Tibial nerve (tissue), 4 donors: ENCODE data around the gene LIPC. TPM values are rescaled to one million over a fixed set of nuclear protein-coding genes. Genes with fewer than 3 reads are reported as not detected.

Experiments
- DNase-seq, 2 donors: peaks; one replicate each; pipeline ENCODE4 v3.0.0-alpha.2; 2019; ENCODE audit warnings: low spot score in 2 of 2
- H3K27ac ChIP-seq, 4 donors: fragments of 200-600 bp; sonication (generic) in 3 of 4; one replicate each; pipeline ENCODE4 v1.5.1; 2017 to 2019; ENCODE audit warnings: mild to moderate bottlenecking in 1 of 4
- H3K27me3 ChIP-seq, 2 donors: fragments of 200-600 bp; sonication (generic) in 1 of 2; one replicate each; pipeline versions ENCODE4 v1.5.1 to v1.6.0; 2017 to 2019
- H3K36me3 ChIP-seq, 3 donors: fragments of 200-600 bp; sonication (generic); one replicate each; pipeline ENCODE4 v1.5.1; 2018 to 2019
- H3K4me1 ChIP-seq, 4 donors: fragments of 200-600 bp; sonication (generic) in 3 of 4; one replicate each; pipeline ENCODE4 v1.5.1; 2017 to 2019
- H3K4me3 ChIP-seq, 4 donors: fragments of 200-600 bp; sonication (generic) in 3 of 4; one replicate each; pipeline ENCODE4 v1.5.1; 2017 to 2019; ENCODE audit warnings: mild to moderate bottlenecking in 1 of 4, moderate library complexity in 1 of 4
- H3K9me3 ChIP-seq, 4 donors: fragments of 200-600 bp; sonication (generic) in 3 of 4; one replicate each; pipeline ENCODE4 v1.5.1; 2017 to 2019
- EP300 ChIP-seq, 2 donors: sonication (generic); formaldehyde crosslinking; IDR thresholded peaks; one replicate each; pipeline ENCODE4 v1.6.1; 2017; ENCODE audit warnings: antibody characterized with exemption in 2 of 2, mild to moderate bottlenecking in 1 of 2
- POLR2A ChIP-seq, 2 donors: fragments of 450-650 bp; IDR thresholded peaks; one replicate each; pipeline ENCODE4 v1.6.1; 2017; ENCODE audit warnings: antibody characterized with exemption in 2 of 2, mild to moderate bottlenecking in 2 of 2, moderate library complexity in 2 of 2
- WGBS, 2 donors: methylation state at CpG; one replicate each; pipeline ENCODE4 v1.1.5; 2018; 5-methylcytosine and 5-hydroxymethylcytosine counted together
- total RNA-seq, 4 donors: library from RNA; depleted of rRNA; stranded (reverse); fragments of >200 nt; gene quantifications; one replicate each; pipeline ENCODE4 v1.1.0, GENCODE V29; 2016
- TF ChIP-seq, protein P1 (sequence below), 5 experiments: fragments of 200-600 bp in 3 of 5; fragments of 450-650 bp in 2 of 5; sonication (generic) in 3 of 5; IDR thresholded peaks; one replicate each; pipeline ENCODE4 v1.5.1; 2016 to 2019; ENCODE audit warnings: antibody characterized with exemption in 5 of 5, mild to moderate bottlenecking in 3 of 5, moderate library complexity in 2 of 5

LIPC gene
- total RNA-seq, 4 donors from 2014 or later, result 11.2 to 18.4 (median 14.7) TPM

DNA sequence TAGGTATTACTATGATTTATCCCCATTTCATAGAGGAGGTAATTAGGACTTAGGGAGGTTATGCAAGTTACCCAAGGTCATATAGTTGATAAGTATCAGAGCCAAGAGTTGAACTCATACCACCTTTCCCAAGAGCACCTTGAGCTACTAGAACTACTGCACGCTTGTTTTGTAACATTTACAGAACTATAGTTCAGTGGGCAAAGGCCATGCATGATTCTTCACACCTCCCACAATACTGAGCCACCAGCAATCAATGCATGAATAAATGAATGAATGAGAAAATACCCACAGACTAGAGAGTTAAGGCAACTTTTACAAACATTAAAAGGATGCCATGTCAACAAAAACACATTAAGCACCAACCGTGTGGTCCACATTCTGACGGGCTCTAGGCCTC is 46.8 kb downstream of the LIPC start:
- H3K36me3 ChIP-seq, result no peaks in the 10 kb centered on the region
- H3K27me3 ChIP-seq, result no peaks in the 10 kb centered on the region
- TF ChIP-seq, protein P1, sequence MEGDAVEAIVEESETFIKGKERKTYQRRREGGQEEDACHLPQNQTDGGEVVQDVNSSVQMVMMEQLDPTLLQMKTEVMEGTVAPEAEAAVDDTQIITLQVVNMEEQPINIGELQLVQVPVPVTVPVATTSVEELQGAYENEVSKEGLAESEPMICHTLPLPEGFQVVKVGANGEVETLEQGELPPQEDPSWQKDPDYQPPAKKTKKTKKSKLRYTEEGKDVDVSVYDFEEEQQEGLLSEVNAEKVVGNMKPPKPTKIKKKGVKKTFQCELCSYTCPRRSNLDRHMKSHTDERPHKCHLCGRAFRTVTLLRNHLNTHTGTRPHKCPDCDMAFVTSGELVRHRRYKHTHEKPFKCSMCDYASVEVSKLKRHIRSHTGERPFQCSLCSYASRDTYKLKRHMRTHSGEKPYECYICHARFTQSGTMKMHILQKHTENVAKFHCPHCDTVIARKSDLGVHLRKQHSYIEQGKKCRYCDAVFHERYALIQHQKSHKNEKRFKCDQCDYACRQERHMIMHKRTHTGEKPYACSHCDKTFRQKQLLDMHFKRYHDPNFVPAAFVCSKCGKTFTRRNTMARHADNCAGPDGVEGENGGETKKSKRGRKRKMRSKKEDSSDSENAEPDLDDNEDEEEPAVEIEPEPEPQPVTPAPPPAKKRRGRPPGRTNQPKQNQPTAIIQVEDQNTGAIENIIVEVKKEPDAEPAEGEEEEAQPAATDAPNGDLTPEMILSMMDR (IDR thresholded peaks at IDR 0.05), result no peak
- TF ChIP-seq POLR2A (IDR thresholded peaks at IDR 0.05) (no peak), EP300 (IDR thresholded peaks at IDR 0.05) (no peak)
- no peak overlapping the region for H3K27ac ChIP-seq
- H3K4me3 ChIP-seq, result no peak overlapping the region
- peaks cover 0 to 26% (median 3%) of the 10 kb centered on the region in 4 donors for H3K4me1 ChIP-seq
- WGBS, 2 donors, result 95% methylated on average over 3 of the region's 3 CpGs
- H3K9me3 ChIP-seq, result no peaks in the 10 kb centered on the region
- no peak for DNase-seq

DNA sequence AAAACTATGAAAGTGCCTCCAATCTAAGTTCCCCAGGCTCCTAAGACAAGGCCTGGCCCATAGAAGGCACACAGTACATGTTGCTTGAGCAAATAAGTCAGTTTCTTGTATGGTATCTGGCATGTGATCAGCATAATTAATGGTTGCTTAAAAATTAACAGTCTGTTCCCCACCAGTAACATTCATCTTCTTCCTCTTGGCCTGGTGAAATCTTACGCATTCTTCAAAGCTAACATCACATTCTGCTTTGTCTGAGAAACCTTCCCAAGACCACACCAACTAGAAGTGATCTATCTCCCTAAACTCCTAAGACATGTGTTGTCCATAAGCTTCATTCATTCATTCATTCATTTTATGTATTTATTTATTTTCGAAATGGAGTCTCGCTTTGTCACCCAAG is 48.1 kb downstream of the LIPC start:
- Histone ChIP-seq H3K36me3 (no peaks in the 10 kb centered on the region), H3K4me3 (no peak overlapping the region), H3K4me1 (peaks cover 0 to 24% (median 3%) of the 10 kb centered on the region in 4 donors), H3K27ac (no peak overlapping the region), H3K27me3 (no peaks in the 10 kb centered on the region), H3K9me3 (no peaks in the 10 kb centered on the region)
- no peak for DNase-seq
- WGBS, 2 donors, result 92 to 96% methylated on average over 3 of the region's 3 CpGs
- TF ChIP-seq POLR2A (IDR thresholded peaks at IDR 0.05) (no peak), EP300 (IDR thresholded peaks at IDR 0.05) (no peak)
- TF ChIP-seq, protein P1 (IDR thresholded peaks at IDR 0.05), result no peak

DNA sequence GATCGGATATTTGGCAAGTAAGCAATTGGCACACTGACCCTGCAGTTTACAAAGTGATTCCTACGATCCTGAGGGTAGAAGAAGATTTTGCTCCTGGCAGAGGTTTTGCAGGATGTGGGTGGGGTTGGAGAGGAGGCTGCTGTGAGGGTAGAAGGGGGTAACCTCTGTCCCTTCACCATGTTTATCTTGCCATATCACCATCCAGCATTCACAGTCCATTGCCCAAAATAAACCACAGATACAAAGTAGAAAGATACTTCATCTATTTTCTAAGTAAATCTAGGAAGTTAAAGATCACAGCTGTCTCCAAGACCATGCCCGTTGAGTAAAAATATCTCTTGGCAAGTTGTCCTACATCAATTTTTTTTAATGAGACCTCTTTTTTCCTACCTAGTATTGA is 51.6 kb downstream of the LIPC start:
- no peaks in the 10 kb centered on the region for H3K9me3 ChIP-seq
- TF ChIP-seq POLR2A (IDR thresholded peaks at IDR 0.05) (no peak), EP300 (IDR thresholded peaks at IDR 0.05) (no peak)
- TF ChIP-seq, protein P1 (IDR thresholded peaks at IDR 0.05), result no peak
- WGBS, 2 donors, result 46 to 48% methylated on average over 3 of the region's 3 CpGs
- H3K36me3 ChIP-seq, result no peaks in the 10 kb centered on the region
- no peaks in the 10 kb centered on the region for H3K27me3 ChIP-seq
- H3K4me3 ChIP-seq, result no peak overlapping the region
- H3K4me1 ChIP-seq, result no peaks in the 10 kb centered on the region
- no peak for DNase-seq
- H3K27ac ChIP-seq, result no peak overlapping the region

DNA sequence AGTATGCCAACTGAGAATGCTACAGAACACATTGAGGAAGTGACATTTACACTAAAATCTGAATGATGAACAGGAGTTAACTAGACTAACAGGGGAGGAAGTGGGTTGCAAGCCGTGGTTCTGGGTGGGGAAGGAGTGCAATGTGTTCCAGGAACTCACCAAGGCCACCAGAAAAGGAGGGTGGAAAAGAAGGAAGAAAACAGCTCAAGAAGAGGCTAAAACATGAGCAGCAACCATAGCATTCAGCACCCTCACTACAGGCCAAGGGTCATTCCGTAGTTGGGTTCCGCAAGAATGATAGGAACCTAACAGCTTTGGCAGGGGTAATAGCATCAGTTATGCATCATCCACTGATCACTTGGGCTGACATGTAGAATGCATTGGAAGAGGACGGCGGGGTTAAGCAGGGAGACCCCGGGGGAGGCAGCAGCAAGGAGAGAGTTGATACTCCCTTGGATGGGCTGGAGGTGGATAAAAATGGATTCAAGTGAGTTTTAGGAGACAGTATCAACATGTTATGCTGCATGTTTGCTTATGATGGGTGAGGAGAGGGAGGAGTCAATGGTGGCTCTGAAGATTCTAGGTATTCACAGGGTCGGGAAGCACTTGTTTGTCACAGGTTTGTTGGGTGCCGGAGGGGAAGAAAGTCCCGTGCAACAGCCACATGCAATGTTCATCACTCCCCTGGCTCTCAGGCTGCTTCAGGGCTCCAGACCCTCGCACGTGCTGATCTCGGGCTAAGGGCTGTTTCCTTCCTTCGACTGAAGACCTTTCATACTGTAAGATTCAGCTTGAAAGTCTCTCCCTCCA is 53.2 kb downstream of the LIPC start:
- WGBS, 2 donors, result 85 to 86% methylated on average over 13 of the region's 13 CpGs
- H3K4me3 ChIP-seq, result no peak overlapping the region
- H3K36me3 ChIP-seq, result no peaks in the 10 kb centered on the region
- no peak overlapping the region for H3K27ac ChIP-seq
- H3K27me3 ChIP-seq, result no peaks in the 10 kb centered on the region
- H3K4me1 ChIP-seq, result no peaks in the 10 kb centered on the region
- peaks cover 0 to 10% (median 0%) of the 10 kb centered on the region in 4 donors for H3K9me3 ChIP-seq
- TF ChIP-seq, protein P1 (IDR thresholded peaks at IDR 0.05), result no peak
- DNase-seq, result no peak

DNA sequence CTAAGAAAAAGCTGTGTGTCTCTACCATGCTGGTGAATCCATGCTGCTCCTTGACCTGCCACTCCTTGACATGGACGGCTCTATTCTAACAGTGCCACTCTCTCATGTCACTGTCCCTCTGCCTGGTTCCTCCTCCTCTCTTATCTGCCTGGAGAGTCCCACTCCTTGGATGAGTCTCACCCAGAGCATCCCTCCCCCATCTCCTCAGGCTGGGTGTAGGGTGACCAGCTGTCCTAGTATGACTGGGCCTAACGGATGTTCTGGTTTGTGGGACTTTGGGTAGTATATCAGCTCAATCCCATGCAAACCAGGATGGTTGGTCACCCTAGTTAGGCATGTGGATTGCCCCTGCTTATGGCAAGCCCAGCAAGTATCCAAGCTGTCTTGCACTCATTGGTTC is 54.3 kb downstream of the LIPC start:
- H3K9me3 ChIP-seq, result peaks cover 0 to 10% (median 0%) of the 10 kb centered on the region in 4 donors
- no peak overlapping the region for H3K27ac ChIP-seq
- no peak for DNase-seq
- H3K4me3 ChIP-seq, result no peak overlapping the region
- H3K4me1 ChIP-seq, result no peaks in the 10 kb centered on the region
- TF ChIP-seq EP300 (IDR thresholded peaks at IDR 0.05), result no peak
- TF ChIP-seq, protein P1 (IDR thresholded peaks at IDR 0.05), result no peak
- no peak for TF ChIP-seq POLR2A (IDR thresholded peaks at IDR 0.05)
- no peaks in the 10 kb centered on the region for H3K36me3 ChIP-seq
- WGBS, 2 donors, result 73 to 94% methylated on average over 2 of the region's 2 CpGs
- H3K27me3 ChIP-seq, result no peaks in the 10 kb centered on the region
